Keratinocyte (primary cell): ENCODE results near the gene PRODH2.

Source experiments
- CTCF ChIP-seq, 3 experiments: IDR thresholded peaks in 1 of 3; conservative IDR thresholded peaks in 1 of 3; optimal IDR thresholded peaks in 1 of 3; 2 replicates in 2 of 3; 3 replicates in 1 of 3; pipeline versions ENCODE3 to v1.5.1; 2011; ENCODE audit warnings: low read length in 3 of 3, mild to moderate bottlenecking in 3 of 3, moderate library complexity in 2 of 3, control low read depth in 1 of 3, inconsistent platforms in 1 of 3; ENCODE audit not compliant: insufficient read depth in 2 of 3; ENCODE audit errors: extremely low read depth in 1 of 3
- EZH2 ChIP-seq: IDR thresholded peaks from one replicate; pipeline ENCODE4 v1.6.1; 2012; ENCODE audit warnings: inconsistent platforms, mild to moderate bottlenecking, low read length, moderate library complexity

- TF ChIP-seq CTCF (optimal IDR thresholded peaks at IDR 0.05 in 1 of 3, IDR thresholded peaks at IDR 0.05 in 1 of 3, conservative IDR thresholded peaks at IDR 0.05 in 1 of 3; ENCODE audit: extremely low read depth in 1 of 3, insufficient read depth in 2 of 3, low read length in 3 of 3) (no peak), EZH2 (no peak)
These were observed 46.8 kb upstream of the PRODH2 start for GRCh38 chr19:35859414-35859813.
